Activated CD4-positive, alpha-beta T cell treated with anti-CD3 and anti-CD28 coated beads for 4 hours (primary cell): Measurements from ENCODE around the gene HMGCLL1.

ENCODE experiments used
- DNase-seq, 2 donors: peaks; one replicate each; pipeline ENCODE4 v3.0.0-alpha.2; 2020

Gene HMGCLL1

GRCh38 chr6:55438203-55438602 is 140.8 kb downstream of the HMGCLL1 start:
- DNase-seq, result no peak

DNA sequence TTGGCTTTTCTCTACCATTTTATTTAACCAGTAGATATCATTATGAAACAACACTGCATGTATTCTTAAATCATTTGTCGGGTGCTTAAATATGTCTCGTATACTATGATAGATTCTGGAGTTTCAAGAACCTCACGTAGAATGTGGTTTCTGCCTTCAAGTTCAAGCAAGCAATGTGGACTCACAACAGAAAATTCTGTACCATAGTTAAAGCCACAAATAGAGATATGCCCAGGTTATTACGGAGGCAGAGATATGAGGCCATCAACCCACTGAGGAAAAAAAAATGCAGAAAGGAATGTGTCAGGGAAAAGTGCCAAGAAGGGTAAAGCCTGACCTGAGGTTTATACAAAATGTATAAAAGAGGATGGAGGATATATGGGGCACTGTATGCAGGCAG is 141.9 kb downstream of the HMGCLL1 start:
- DNase-seq, result no peak

DNA sequence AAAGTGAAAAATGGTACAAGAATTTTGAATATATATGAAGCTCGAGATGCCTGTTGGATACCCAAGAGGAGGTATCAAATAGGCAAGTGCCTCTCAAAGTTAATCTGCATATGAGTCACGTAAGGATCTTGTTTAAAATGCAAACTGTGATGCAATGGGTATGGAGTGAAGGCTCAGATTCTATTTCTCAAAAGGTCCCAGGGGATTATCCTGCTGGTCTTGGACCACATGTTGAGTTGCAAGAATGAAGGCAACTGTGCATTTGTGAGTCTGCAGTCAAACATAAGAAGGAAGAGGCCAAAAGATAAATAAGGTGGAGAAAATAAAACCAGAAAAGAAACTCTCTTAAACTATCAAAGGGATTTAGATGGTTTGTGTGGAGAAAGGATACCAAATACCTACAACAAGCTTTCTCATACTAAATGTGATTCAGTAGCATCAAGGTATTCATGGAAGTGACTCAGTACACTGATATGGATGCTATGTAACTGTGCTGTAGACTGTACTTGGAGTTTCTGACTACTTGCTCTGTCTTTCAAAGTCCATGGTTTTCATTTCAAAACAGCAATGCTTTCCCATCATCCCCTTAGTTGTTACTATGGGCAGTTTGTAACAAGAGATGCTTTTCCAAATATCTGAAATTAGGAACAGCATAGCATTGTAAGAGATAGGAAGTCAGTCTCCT is 145.4 kb downstream of the HMGCLL1 start:
- DNase-seq, result no peak

- no peak for DNase-seq
Observed at GRCh38 chr6:55423933-55424332, 155.1 kb downstream of the HMGCLL1 start.

DNA sequence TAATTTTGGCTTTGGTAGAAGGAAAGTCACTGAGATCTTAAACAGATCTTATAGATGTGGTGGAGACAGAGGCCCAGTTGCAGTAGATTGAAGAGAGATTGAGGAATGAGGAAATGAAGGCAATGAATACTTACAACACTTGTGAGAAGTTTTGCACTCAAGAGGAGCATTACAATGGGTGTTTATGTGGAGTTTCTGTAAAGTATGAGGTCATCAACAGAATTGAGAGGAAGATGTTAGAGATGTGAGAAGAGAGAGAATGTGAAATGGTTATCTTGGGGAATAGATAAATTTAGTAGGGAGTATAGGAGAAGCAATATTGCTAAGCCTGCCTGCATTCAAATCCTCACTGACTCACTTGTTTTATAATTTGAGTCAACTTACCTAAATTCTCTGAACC is 168.3 kb downstream of the HMGCLL1 start:
- DNase-seq, result no peak

GRCh38 chr6:55405474-55406235 is 173.3 kb downstream of the HMGCLL1 start:
- no peak for DNase-seq

GRCh38 chr6:55399351-55399750 is 179.6 kb downstream of the HMGCLL1 start:
- DNase-seq, result no peak

GRCh38 chr6:55397986-55398385 is 181.0 kb downstream of the HMGCLL1 start:
- no peak for DNase-seq

DNA sequence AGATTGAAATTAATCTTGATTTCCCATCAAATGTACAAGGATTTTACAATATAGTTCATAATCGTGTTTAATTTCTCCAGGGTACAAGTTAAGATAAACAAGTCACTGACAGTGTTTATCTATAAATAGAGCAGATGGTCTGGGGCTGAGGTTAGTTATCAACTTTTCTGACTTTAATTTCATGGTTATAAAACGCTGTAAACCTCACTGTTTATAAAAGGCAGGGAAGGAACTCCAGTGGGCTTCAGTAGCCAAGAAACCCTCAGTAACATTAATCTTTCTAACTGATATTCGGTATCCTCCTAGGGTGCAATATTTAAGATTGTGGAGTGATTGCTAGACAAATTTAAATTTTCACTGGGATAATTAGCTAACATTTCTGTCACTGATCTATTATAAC is 183.1 kb downstream of the HMGCLL1 start:
- no peak for DNase-seq

DNA sequence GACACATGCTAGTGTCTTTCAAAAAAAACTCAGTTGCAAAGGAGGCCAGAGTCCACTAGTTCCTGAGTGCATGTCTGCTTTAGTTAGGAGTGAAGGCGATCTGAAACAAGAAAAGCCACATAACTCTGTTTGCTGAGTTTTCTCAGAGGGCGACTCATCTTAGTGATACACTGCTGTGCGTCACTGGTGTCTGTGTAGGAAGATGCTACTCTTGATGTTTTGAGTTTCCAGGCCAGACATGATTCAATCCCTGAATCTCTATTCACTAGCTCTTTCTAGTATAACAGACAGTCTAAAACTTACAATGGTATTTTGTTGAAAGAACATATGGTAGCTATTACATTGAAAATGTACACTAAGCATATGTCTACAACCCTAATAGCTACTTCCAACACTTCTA is 190.8 kb downstream of the HMGCLL1 start:
- no peak for DNase-seq
